Chondrocyte (in vitro differentiated cells): ENCODE data around the gene ZDHHC5. TPM values are rescaled to one million over a fixed set of nuclear protein-coding genes. Genes with fewer than 3 reads are reported as not detected.
A peak's percentile ranks its signal among the peaks of the same experiment; 100 is the strongest.

Source experiments
- DNase-seq: peaks from one replicate; pipeline ENCODE4 v3.0.0; 2021; ENCODE audit warnings: mixed read lengths, low spot score
- H3K27ac Mint-ChIP-seq: one replicate; pipeline ENCODE4 v1.8.0; 2021; ENCODE audit warnings: mild to moderate bottlenecking, moderate library complexity, mixed read lengths; ENCODE audit not compliant: unreplicated experiment
- H3K27me3 Mint-ChIP-seq: 2 replicates; pipeline ENCODE4 v1.8.0; 2021; ENCODE audit warnings: low read depth, mixed read lengths
- H3K36me3 Mint-ChIP-seq: 2 replicates; pipeline ENCODE4 v1.8.0; 2021; ENCODE audit warnings: low read depth, mixed read lengths
- H3K4me1 Mint-ChIP-seq: 2 replicates; pipeline ENCODE4 v1.8.0; 2021; ENCODE audit warnings: low read depth, mild to moderate bottlenecking, mixed read lengths
- H3K4me3 Mint-ChIP-seq: one replicate; pipeline ENCODE4 v1.8.0; 2021; ENCODE audit warnings: mild to moderate bottlenecking, moderate library complexity, mixed read lengths; ENCODE audit not compliant: unreplicated experiment
- H3K9me3 Mint-ChIP-seq: 2 replicates; pipeline ENCODE4 v1.8.0; 2021; ENCODE audit warnings: low read depth, mixed read lengths
- long read RNA-seq: library from polyadenylated mRNA; stranded (forward); transcript quantifications from one replicate; pipeline ENCODE4 v2.0.0, GENCODE V29; 2021
- total RNA-seq: library from RNA; stranded (reverse); gene quantifications from 3 replicates; pipeline ENCODE4 v1.2.1, GENCODE V29; 2021
- TF ChIP-seq, protein P1 (sequence below): fragments of 200-600 bp; sonication (generic); IDR thresholded peaks from 2 replicates; pipeline ENCODE4 v1.5.0; 2021; ENCODE audit warnings: antibody characterized with exemption, mild to moderate bottlenecking, moderate library complexity

The ZDHHC5 gene, protein sequence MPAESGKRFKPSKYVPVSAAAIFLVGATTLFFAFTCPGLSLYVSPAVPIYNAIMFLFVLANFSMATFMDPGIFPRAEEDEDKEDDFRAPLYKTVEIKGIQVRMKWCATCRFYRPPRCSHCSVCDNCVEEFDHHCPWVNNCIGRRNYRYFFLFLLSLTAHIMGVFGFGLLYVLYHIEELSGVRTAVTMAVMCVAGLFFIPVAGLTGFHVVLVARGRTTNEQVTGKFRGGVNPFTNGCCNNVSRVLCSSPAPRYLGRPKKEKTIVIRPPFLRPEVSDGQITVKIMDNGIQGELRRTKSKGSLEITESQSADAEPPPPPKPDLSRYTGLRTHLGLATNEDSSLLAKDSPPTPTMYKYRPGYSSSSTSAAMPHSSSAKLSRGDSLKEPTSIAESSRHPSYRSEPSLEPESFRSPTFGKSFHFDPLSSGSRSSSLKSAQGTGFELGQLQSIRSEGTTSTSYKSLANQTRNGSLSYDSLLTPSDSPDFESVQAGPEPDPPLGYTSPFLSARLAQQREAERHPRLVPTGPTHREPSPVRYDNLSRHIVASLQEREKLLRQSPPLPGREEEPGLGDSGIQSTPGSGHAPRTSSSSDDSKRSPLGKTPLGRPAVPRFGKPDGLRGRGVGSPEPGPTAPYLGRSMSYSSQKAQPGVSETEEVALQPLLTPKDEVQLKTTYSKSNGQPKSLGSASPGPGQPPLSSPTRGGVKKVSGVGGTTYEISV
- total RNA-seq = 57.4 to 60.3 TPM (median 59.2 TPM) in 3 replicates
- long read RNA-seq, full-length matches to known transcripts = 79 of 106 reads
- long read RNA-seq, partial matches to known transcripts = 14 of 106 reads
- long read RNA-seq, other reads (novel, unspliced or antisense) = 13 of 106 reads

DNA sequence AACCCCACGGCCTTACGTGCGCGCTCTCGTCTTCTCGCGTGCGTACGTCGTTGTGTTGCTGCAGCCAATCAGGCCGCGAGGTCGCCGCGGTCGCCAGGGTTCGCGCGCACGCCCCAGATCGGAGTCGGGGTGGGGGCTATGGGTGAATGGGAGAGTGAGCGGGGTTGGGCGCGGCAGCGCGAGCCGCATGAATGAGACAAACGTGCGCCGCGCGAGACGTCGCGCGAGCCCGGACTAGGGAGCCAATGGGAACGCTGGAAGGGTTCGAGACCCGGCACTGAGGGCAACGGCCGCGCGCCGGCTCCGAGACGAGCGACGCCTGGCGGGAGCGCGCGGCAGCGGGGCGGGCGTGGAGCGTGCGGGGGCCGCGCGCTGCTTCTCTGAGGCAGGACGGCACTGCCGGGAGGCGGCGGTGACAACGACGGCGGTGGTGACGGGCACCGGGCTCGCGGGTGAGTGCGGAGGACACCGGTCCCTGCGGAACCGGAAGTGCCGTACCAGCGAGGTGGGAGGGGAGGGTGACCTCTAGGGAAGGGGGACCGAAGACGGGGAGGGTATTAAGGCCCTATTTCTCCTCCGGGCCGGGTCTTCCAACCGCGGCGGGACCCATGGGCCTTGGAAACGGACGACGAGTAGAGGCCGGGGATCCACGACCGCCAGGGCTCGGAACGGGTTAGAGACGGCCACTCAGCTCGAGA, at the start of gene ZDHHC5:
TSS of gene ZDHHC5 (plus strand) at position 379 of the 698 bp plus-strand sequence. CDS start 4,977 bp downstream, outside the sequence.
- Mint-ChIP-seq H3K36me3 (peaks cover 4% of the 10 kb centered on the region), H3K4me1 (peaks cover 24% of the 10 kb centered on the region), H3K4me3 (peak within 1 kb of the TSS; percentile 87), H3K27ac (peak within 1 kb of the TSS; percentile 100), H3K9me3 (no peaks in the 10 kb centered on the region), H3K27me3 (no peaks in the 10 kb centered on the region)
- TF ChIP-seq, protein P1, sequence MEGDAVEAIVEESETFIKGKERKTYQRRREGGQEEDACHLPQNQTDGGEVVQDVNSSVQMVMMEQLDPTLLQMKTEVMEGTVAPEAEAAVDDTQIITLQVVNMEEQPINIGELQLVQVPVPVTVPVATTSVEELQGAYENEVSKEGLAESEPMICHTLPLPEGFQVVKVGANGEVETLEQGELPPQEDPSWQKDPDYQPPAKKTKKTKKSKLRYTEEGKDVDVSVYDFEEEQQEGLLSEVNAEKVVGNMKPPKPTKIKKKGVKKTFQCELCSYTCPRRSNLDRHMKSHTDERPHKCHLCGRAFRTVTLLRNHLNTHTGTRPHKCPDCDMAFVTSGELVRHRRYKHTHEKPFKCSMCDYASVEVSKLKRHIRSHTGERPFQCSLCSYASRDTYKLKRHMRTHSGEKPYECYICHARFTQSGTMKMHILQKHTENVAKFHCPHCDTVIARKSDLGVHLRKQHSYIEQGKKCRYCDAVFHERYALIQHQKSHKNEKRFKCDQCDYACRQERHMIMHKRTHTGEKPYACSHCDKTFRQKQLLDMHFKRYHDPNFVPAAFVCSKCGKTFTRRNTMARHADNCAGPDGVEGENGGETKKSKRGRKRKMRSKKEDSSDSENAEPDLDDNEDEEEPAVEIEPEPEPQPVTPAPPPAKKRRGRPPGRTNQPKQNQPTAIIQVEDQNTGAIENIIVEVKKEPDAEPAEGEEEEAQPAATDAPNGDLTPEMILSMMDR = peak; percentile 78
- peak; percentile 100 for DNase-seq

DNA sequence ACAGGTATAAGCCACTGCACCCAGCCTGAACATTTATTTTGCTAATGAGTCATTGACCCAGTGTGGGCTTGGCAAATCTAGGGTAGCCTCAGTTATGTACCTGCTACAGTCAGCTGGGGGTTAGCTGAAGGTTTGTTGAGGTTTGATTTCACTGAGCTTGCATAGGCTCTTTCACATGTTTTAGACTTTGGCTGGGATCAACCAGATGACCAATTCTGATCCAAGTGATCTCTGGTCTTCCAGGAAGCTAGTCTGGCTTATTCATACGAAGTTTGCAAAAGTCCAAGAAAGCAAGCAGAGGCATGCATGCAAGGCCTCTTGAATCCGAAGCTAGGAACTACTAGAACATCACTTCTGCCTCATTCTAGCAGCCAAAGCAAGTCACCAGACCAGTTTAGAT, 49.5 kb upstream of the ZDHHC5 start:
- peaks cover 8% of the 10 kb centered on the region for H3K27me3 Mint-ChIP-seq
- no peak overlapping the region for H3K4me3 Mint-ChIP-seq
- no peak for DNase-seq
- no peaks in the 10 kb centered on the region for H3K4me1 Mint-ChIP-seq
- H3K9me3 Mint-ChIP-seq = no peaks in the 10 kb centered on the region
- TF ChIP-seq, protein P1 = no peak
- no peaks in the 10 kb centered on the region for H3K36me3 Mint-ChIP-seq
- no peak overlapping the region for H3K27ac Mint-ChIP-seq

DNA sequence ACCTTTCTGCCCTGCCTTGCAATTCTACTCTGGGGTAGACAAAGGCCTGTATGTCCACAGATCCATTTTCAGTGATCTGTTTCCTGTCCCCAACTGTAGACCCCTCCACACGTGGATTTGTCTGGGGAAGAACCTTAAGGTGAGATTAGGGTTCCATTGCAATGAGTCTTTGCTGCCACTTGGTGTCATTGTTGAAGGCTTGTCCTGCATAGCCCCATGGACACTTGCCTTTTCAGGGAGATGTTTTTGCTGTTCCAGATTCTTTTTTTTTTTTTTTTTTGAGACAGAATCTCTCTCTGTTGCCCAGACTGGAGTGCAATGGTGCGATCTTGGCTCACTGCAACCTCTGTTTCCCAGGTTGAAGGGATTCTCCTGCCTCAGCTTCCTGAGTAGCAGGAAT, 48.6 kb upstream of the ZDHHC5 start:
- Mint-ChIP-seq H3K4me3 (no peak overlapping the region), H3K27ac (no peak overlapping the region), H3K4me1 (no peaks in the 10 kb centered on the region), H3K36me3 (no peaks in the 10 kb centered on the region), H3K9me3 (no peaks in the 10 kb centered on the region), H3K27me3 (peaks cover 6% of the 10 kb centered on the region)
- no peak for DNase-seq
- TF ChIP-seq, protein P1 = peak; percentile 15

DNA sequence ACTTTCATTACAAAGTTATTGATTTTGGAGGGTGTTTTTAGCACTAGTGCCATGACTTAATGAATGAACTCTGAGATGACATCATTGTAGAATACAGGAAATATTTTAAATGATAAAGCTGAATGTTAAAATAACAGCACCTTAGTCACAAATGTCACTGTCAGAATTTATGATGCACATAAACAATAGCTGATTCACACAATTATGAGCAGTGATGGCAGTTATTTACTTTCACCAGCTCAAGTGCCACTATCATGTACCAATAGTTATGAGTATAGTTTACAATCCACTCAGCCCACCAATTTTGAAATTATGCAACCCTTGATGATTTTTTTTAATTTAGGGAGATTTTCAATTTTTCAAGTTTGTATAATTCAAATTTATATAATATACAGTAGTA, 47.4 kb upstream of the ZDHHC5 start:
- Mint-ChIP-seq H3K36me3 (no peaks in the 10 kb centered on the region), H3K4me3 (no peak overlapping the region), H3K9me3 (no peaks in the 10 kb centered on the region), H3K27me3 (peaks cover 6% of the 10 kb centered on the region), H3K4me1 (no peaks in the 10 kb centered on the region), H3K27ac (no peak overlapping the region)
- DNase-seq = no peak
- TF ChIP-seq, protein P1 = no peak

DNA sequence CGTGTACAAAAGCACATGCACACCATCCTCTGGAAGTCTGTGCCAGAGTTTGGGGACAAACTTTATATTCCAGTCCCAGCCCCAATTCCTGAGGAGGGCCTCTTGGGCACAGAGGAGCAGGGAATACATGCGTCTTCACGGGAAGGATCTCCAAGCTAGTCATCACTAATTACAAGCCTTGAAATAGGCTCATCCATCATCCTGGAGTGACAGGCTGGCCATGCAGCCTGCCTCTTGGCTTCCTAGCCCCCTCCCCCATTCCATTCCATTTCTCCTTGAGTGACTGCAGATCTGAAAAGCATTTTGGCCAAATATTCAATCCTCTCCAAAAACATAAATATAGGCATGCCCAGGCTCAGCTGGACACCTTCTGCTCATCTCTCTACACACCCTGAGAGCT, 45.7 kb upstream of the ZDHHC5 start:
- H3K9me3 Mint-ChIP-seq = no peaks in the 10 kb centered on the region

More for the DNA sequence above, 45.7 kb upstream of the ZDHHC5 start:
- no peak overlapping the region for H3K27ac Mint-ChIP-seq
- H3K36me3 Mint-ChIP-seq = no peaks in the 10 kb centered on the region
- no peak overlapping the region for H3K4me3 Mint-ChIP-seq
- no peaks in the 10 kb centered on the region for H3K4me1 Mint-ChIP-seq
- TF ChIP-seq, protein P1 = no peak
- DNase-seq = no peak
- H3K27me3 Mint-ChIP-seq = peaks cover 3% of the 10 kb centered on the region
